Keratinocyte (primary cell): ENCODE data around the gene DGKH. TPM values are rescaled to one million over a fixed set of nuclear protein-coding genes. Genes with fewer than 3 reads are reported as not detected.

ENCODE experiments used
- DNase-seq: peaks from one replicate; pipeline ENCODE4 v3.0.0-alpha.2; 2011; ENCODE audit warnings: low read depth, missing footprints, low spot score
- FAIRE-seq: peaks from 2 replicates; lab custom pipeline; 2011; peaks lifted over from hg19 to GRCh38; lab: Jason Lieb, UNC
- H2AFZ ChIP-seq: 2 replicates; pipeline ENCODE4 v1.6.0; 2012; ENCODE audit warnings: low read length, control low read depth, inconsistent platforms; ENCODE audit not compliant: control insufficient read depth
- H3K27ac ChIP-seq: 2 replicates; pipeline ENCODE4 v1.5.1; 2011; ENCODE audit warnings: low read length; ENCODE audit not compliant: control insufficient read depth, insufficient read depth
- H3K27me3 ChIP-seq: 3 replicates; pipeline ENCODE4 v1.6.0; 2011; ENCODE audit warnings: low read length; ENCODE audit not compliant: control insufficient read depth, insufficient read depth; ENCODE audit errors: extremely low read depth
- H3K36me3 ChIP-seq, 2 experiments: 2 replicates in 1 of 2; 3 replicates in 1 of 2; pipeline ENCODE4 v1.5.1; 2011; ENCODE audit warnings: low read length in 2 of 2, mild to moderate bottlenecking in 1 of 2; ENCODE audit not compliant: control insufficient read depth in 2 of 2, insufficient read depth in 2 of 2; ENCODE audit errors: extremely low read depth in 1 of 2
- H3K4me1 ChIP-seq: 3 replicates; pipeline ENCODE4 v1.5.1; 2011; ENCODE audit warnings: low read length; ENCODE audit not compliant: control insufficient read depth, insufficient read depth; ENCODE audit errors: extremely low read depth
- H3K4me2 ChIP-seq: 3 replicates; pipeline ENCODE4 v1.6.0; 2011; ENCODE audit warnings: low read depth, low read length; ENCODE audit not compliant: control insufficient read depth, insufficient read depth; ENCODE audit errors: extremely low read depth
- H3K4me3 ChIP-seq, 3 experiments: fragments of 200-600 bp in 1 of 3; sonication (generic) in 1 of 3; 2 replicates in 2 of 3; 3 replicates in 1 of 3; pipeline ENCODE4 v1.5.1; 2011 to 2016; ENCODE audit warnings: low read length in 3 of 3, mild to moderate bottlenecking in 3 of 3, control low read depth in 2 of 3, inconsistent platforms in 1 of 3, low read depth in 1 of 3, mixed read lengths in 1 of 3, mixed run types in 1 of 3, moderate library complexity in 1 of 3; ENCODE audit not compliant: control insufficient read depth in 2 of 3, insufficient read depth in 2 of 3; ENCODE audit errors: extremely low read depth in 1 of 3
- H3K79me2 ChIP-seq: 2 replicates; pipeline ENCODE4 v1.6.0; 2012; ENCODE audit warnings: low read length; ENCODE audit not compliant: control insufficient read depth, insufficient read depth
- H3K9ac ChIP-seq: 3 replicates; pipeline ENCODE4 v1.6.0; 2011; ENCODE audit warnings: low read length; ENCODE audit not compliant: control insufficient read depth, insufficient read depth; ENCODE audit errors: extremely low read depth
- H3K9me1 ChIP-seq: 3 replicates; pipeline ENCODE4 v1.6.0; 2011; ENCODE audit warnings: low read length; ENCODE audit not compliant: control insufficient read depth, insufficient read depth; ENCODE audit errors: extremely low read depth
- H3K9me3 ChIP-seq: 2 replicates; pipeline ENCODE4 v1.5.1; 2012; ENCODE audit warnings: low read depth, low read length; ENCODE audit not compliant: control insufficient read depth
- H4K20me1 ChIP-seq: 3 replicates; pipeline ENCODE4 v1.6.0; 2011; ENCODE audit warnings: low read length; ENCODE audit not compliant: control insufficient read depth, insufficient read depth; ENCODE audit errors: extremely low read depth
- EZH2 ChIP-seq: IDR thresholded peaks from one replicate; pipeline ENCODE4 v1.6.1; 2012; ENCODE audit warnings: inconsistent platforms, mild to moderate bottlenecking, low read length, moderate library complexity
- dilution Hi-C: fragments of 300-500 bp; cut with MboI; formaldehyde crosslinking; loops from one replicate; pipeline ENCODE4 v1.7.0; 2020; ENCODE audit warnings: low sequenced_read_pairs; ENCODE audit not compliant: extremely low pct_ligation_motif_present
- polyA plus RNA-seq, 5 experiments: library from polyadenylated mRNA; depleted of rRNA in 3 of 5; stranded (reverse) in 3 of 5; stranded (forward) in 1 of 5; unstranded in 1 of 5; fragments of >200 nt; gene quantifications; 1 replicate in 1 of 5; 2 replicates in 3 of 5; 3 replicates in 1 of 5; pipeline versions ENCODE4 v1.2.1 to v1.2.3, GENCODE V29; 2011 to 2012; ENCODE audit warnings: missing spikeins in 2 of 5, low read depth in 1 of 5, low replicate concordance in 1 of 5
- TF ChIP-seq, protein P1 (sequence below), 3 experiments: IDR thresholded peaks in 1 of 3; conservative IDR thresholded peaks in 1 of 3; optimal IDR thresholded peaks in 1 of 3; 2 replicates in 2 of 3; 3 replicates in 1 of 3; pipeline versions ENCODE3 to v1.5.1; 2011; ENCODE audit warnings: low read length in 3 of 3, mild to moderate bottlenecking in 3 of 3, moderate library complexity in 2 of 3, control low read depth in 1 of 3, inconsistent platforms in 1 of 3; ENCODE audit not compliant: insufficient read depth in 2 of 3; ENCODE audit errors: extremely low read depth in 1 of 3

The DGKH gene
- polyA plus RNA-seq, 1 donor (not counting 4 experiments of a cell fraction or from before 2014, with no cell fraction given), result 12.8 TPM

DNA sequence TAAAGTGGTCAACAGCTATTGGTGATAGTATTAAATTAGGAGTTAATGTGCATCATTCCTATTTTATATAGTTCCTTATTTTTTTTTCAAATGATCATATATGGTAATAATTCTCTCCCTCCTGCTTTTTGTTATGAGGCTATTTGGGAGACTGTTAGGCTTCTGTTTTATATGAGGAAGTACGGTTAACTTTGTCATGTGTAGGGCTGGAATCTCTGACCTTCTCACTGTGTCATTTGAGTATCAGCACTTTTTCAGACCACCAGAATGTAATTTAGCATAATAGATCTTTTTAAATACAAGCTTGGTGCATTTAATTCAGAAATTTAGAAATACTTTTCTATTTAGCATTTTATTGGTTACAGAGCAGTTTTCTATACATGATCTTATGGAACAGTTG, 7.7 kb downstream of the DGKH start:
- peaks cover 76% of the 10 kb centered on the region for H3K79me2 ChIP-seq
- H3K4me1 ChIP-seq, result no peaks in the 10 kb centered on the region
- no peaks in the 10 kb centered on the region for H3K9me1 ChIP-seq
- no peaks in the 10 kb centered on the region for H3K27me3 ChIP-seq
- dilution Hi-C loops, result no loop called here
- no peak overlapping the region for H3K27ac ChIP-seq
- H3K9me3 ChIP-seq, result no peaks in the 10 kb centered on the region
- H3K4me3 ChIP-seq, result no peak overlapping the region
- no peak overlapping the region for H3K9ac ChIP-seq
- no peak for DNase-seq
- no peaks in the 10 kb centered on the region for H4K20me1 ChIP-seq
- FAIRE-seq, result no peak
- no peak overlapping the region for H2AFZ ChIP-seq
- H3K36me3 ChIP-seq, result peaks cover 4 to 10% of the 10 kb centered on the region in 2 experiments
- TF ChIP-seq, protein P1, sequence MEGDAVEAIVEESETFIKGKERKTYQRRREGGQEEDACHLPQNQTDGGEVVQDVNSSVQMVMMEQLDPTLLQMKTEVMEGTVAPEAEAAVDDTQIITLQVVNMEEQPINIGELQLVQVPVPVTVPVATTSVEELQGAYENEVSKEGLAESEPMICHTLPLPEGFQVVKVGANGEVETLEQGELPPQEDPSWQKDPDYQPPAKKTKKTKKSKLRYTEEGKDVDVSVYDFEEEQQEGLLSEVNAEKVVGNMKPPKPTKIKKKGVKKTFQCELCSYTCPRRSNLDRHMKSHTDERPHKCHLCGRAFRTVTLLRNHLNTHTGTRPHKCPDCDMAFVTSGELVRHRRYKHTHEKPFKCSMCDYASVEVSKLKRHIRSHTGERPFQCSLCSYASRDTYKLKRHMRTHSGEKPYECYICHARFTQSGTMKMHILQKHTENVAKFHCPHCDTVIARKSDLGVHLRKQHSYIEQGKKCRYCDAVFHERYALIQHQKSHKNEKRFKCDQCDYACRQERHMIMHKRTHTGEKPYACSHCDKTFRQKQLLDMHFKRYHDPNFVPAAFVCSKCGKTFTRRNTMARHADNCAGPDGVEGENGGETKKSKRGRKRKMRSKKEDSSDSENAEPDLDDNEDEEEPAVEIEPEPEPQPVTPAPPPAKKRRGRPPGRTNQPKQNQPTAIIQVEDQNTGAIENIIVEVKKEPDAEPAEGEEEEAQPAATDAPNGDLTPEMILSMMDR (optimal IDR thresholded peaks at IDR 0.05 in 1 of 3, IDR thresholded peaks at IDR 0.05 in 1 of 3, conservative IDR thresholded peaks at IDR 0.05 in 1 of 3; ENCODE audit: extremely low read depth in 1 of 3, insufficient read depth in 2 of 3, low read length in 3 of 3), result no peak
- TF ChIP-seq EZH2, result no peak
- H3K4me2 ChIP-seq, result no peak overlapping the region

DNA sequence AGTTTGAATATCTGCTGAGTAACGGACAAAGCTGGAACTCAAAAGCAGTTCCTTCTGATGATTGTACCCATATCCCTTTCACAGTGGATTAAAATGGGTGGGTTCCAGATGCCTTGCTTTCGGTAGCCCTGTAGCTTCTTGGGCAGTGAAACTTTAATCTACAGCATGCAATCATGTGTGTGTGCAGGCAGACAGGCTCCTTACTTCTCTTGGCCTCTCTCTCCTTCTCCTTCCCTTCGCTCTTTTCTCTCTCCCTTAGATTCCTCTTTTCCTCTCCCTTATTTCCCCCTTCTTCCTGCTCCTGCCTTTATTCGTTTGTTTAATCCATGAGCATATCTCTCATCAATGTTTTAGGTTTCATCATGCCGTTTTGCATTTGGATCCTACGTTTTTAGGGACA, 8.1 kb downstream of the DGKH start:
- no peak overlapping the region for H3K4me3 ChIP-seq
- no peak for FAIRE-seq
- H4K20me1 ChIP-seq, result no peaks in the 10 kb centered on the region
- H3K9ac ChIP-seq, result no peak overlapping the region
- peaks cover 77% of the 10 kb centered on the region for H3K79me2 ChIP-seq
- dilution Hi-C loops, result no loop called here
- H3K4me1 ChIP-seq, result no peaks in the 10 kb centered on the region
- no peaks in the 10 kb centered on the region for H3K9me1 ChIP-seq
- H3K9me3 ChIP-seq, result no peaks in the 10 kb centered on the region
- no peak for DNase-seq
- H3K27me3 ChIP-seq, result no peaks in the 10 kb centered on the region
- H3K27ac ChIP-seq, result no peak overlapping the region
- H2AFZ ChIP-seq, result no peak overlapping the region
- H3K36me3 ChIP-seq, result peaks cover 4 to 10% of the 10 kb centered on the region in 2 experiments
- no peak for TF ChIP-seq EZH2
- TF ChIP-seq, protein P1 (optimal IDR thresholded peaks at IDR 0.05 in 1 of 3, IDR thresholded peaks at IDR 0.05 in 1 of 3, conservative IDR thresholded peaks at IDR 0.05 in 1 of 3; ENCODE audit: extremely low read depth in 1 of 3, insufficient read depth in 2 of 3, low read length in 3 of 3), result no peak
- H3K4me2 ChIP-seq, result no peak overlapping the region
